ENCODE results near the gene COX6A2.

GRCh38 chr16:31420037-31420436, 8.1 kb downstream of the COX6A2 start:
- TF ChIP-seq, protein P1, sequence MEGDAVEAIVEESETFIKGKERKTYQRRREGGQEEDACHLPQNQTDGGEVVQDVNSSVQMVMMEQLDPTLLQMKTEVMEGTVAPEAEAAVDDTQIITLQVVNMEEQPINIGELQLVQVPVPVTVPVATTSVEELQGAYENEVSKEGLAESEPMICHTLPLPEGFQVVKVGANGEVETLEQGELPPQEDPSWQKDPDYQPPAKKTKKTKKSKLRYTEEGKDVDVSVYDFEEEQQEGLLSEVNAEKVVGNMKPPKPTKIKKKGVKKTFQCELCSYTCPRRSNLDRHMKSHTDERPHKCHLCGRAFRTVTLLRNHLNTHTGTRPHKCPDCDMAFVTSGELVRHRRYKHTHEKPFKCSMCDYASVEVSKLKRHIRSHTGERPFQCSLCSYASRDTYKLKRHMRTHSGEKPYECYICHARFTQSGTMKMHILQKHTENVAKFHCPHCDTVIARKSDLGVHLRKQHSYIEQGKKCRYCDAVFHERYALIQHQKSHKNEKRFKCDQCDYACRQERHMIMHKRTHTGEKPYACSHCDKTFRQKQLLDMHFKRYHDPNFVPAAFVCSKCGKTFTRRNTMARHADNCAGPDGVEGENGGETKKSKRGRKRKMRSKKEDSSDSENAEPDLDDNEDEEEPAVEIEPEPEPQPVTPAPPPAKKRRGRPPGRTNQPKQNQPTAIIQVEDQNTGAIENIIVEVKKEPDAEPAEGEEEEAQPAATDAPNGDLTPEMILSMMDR (IDR thresholded peaks at IDR 0.05), result no peak
- TF ChIP-seq POLR2AphosphoS5 (IDR thresholded peaks at IDR 0.05; ENCODE audit: low read depth, low read length), result no peak
